ENCODE data around the gene RAD54L.

GRCh38 chr1:46302641-46303037, 55.1 kb downstream of the RAD54L start:
- TF ChIP-seq CTCF (IDR thresholded peaks at IDR 0.05; ENCODE audit: low read depth, low read length), result no peak
- no peak for TF ChIP-seq MAX (IDR thresholded peaks at IDR 0.05; ENCODE audit: low read depth, low read length)
- TF ChIP-seq POLR2A (IDR thresholded peaks at IDR 0.05; ENCODE audit: extremely low read depth, insufficient read length), result no peak

Data from NB4 (cell line).